ENCODE measurements around the gene COPS9. TPM values are rescaled to one million over a fixed set of nuclear protein-coding genes. Genes with fewer than 3 reads are reported as not detected.
A peak's percentile ranks its signal among the peaks of the same experiment; 100 is the strongest.

The COPS9 gene
- total and polyA plus RNA-seq, 2 experiments from 2014 or later: 91.7 to 629 TPM

DNA sequence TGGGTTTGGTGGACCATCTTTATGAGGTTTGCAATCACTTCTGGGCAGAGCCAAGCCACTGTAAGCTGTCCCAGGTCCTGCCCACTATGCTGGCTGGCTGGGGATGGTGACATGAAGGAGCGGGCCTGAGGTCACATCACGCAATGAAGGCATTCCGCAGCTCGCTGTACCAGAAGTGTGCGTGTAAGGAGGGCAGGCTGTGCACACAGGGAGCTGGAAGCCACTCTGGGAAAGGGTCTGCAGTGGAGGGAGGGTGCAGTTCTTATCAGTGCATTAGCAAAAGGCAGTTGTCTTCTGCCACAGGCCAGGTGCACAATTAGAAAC is 21.0 kb upstream of the COPS9 start:
- no peak overlapping the region for H3K27ac ChIP-seq (ENCODE audit: low read depth)
- H4K20me1 ChIP-seq (replicated peaks; ENCODE audit: insufficient read depth): no peaks in the 10 kb centered on the region
- ATAC-seq (peak; percentile 29), DNase-seq (ENCODE audit: low spot score) (no peak)
- H3K4me2 ChIP-seq: no peak overlapping the region
- H3K79me2 ChIP-seq (replicated peaks; ENCODE audit: insufficient read depth): no peaks in the 10 kb centered on the region
- no peaks in the 10 kb centered on the region for H3K9me3 Mint-ChIP-seq
- no peaks in the 10 kb centered on the region for H3K4me1 ChIP-seq (ENCODE audit: insufficient read depth)
- H2AFZ ChIP-seq: 0 out of 2 replicates have a peak overlapping the region, but pooled peaks have one; percentile 47
- no peaks in the 10 kb centered on the region for H3K27me3 ChIP-seq (ENCODE audit: insufficient read depth)
- H3K4me3 ChIP-seq: no peak overlapping the region
- H3K27me3 Mint-ChIP-seq (ENCODE audit: insufficient read depth, low read depth, poor library complexity): peaks cover 8% of the 10 kb centered on the region
- H3F3A ChIP-seq (replicated peaks; ENCODE audit: low read depth): no peaks in the 10 kb centered on the region
- H3K4me1 Mint-ChIP-seq: peaks cover 9% of the 10 kb centered on the region; the same call in 2 of the 3 replicates
- no peak overlapping the region for H3K27ac Mint-ChIP-seq
- H3K36me3 ChIP-seq (ENCODE audit: insufficient read depth): no peaks in the 10 kb centered on the region
- H3K4me3 Mint-ChIP-seq: no peak overlapping the region
- no peaks in the 10 kb centered on the region for H3K9me2 ChIP-seq (ENCODE audit: insufficient read depth)
- no peaks in the 10 kb centered on the region for H3K36me3 Mint-ChIP-seq (ENCODE audit: low read depth)
- TF ChIP-seq ZNF462 (CRISPR knock-in tag; IDR thresholded peaks at IDR 0.05) (no peak), ETS1 (IDR thresholded peaks at IDR 0.05) (no peak), JUNB (IDR thresholded peaks at IDR 0.05; ENCODE audit: unreplicated experiment) (no peak)

GRCh38 chr2:240156435-240157146 is 20.5 kb upstream of the COPS9 start:
- Histone ChIP-seq H3K36me3 (ENCODE audit: insufficient read depth) (no peaks in the 10 kb centered on the region), H3K27ac (ENCODE audit: low read depth) (no peak overlapping the region), H3K79me2 (replicated peaks; ENCODE audit: insufficient read depth) (no peaks in the 10 kb centered on the region), H3K9me2 (ENCODE audit: insufficient read depth) (no peaks in the 10 kb centered on the region), H3K4me3 (no peak overlapping the region), H3K4me1 (ENCODE audit: insufficient read depth) (no peaks in the 10 kb centered on the region), H3F3A (replicated peaks; ENCODE audit: low read depth) (no peaks in the 10 kb centered on the region), H3K4me2 (no peak overlapping the region), H2AFZ (0 out of 2 replicates have a peak overlapping the region, but pooled peaks have one; percentile 47), H3K27me3 (ENCODE audit: insufficient read depth) (no peaks in the 10 kb centered on the region), H4K20me1 (replicated peaks; ENCODE audit: insufficient read depth) (no peaks in the 10 kb centered on the region)
- peak; percentile 63 for ATAC-seq
- Mint-ChIP-seq H3K4me1 (peaks cover 9% of the 10 kb centered on the region; the same call in 2 of the 3 replicates), H3K27me3 (ENCODE audit: insufficient read depth, low read depth, poor library complexity) (peaks cover 9% of the 10 kb centered on the region), H3K27ac (no peak overlapping the region), H3K36me3 (ENCODE audit: low read depth) (no peaks in the 10 kb centered on the region), H3K9me3 (no peaks in the 10 kb centered on the region), H3K4me3 (no peak overlapping the region)
- no peak for DNase-seq (ENCODE audit: low spot score)
- TF ChIP-seq NANOG (IDR thresholded peaks at IDR 0.05; ENCODE audit: borderline replicate concordance) (no peak), ZNF462 (CRISPR knock-in tag; IDR thresholded peaks at IDR 0.05) (no peak), JUNB (IDR thresholded peaks at IDR 0.05; ENCODE audit: unreplicated experiment) (no peak)

Data from GM23338 (cell line).